Naive B cell (primary cell): ENCODE measurements around the gene ENPP6. TPM values are rescaled to one million over a fixed set of nuclear protein-coding genes. Genes with fewer than 3 reads are reported as not detected.

Source experiments
- ATAC-seq, 2 donors: fragments of 150-1000 bp; cut with Tn5 transposase; 2 replicates each; pipeline ENCODE4 v1.10.0; 2021; ENCODE audit warnings: low read depth in 2 of 2, mild to moderate bottlenecking in 2 of 2, moderate library complexity in 2 of 2
- DNase-seq: peaks from one replicate; pipeline ENCODE4 v3.0.0; 2022
- H3K27ac Mint-ChIP-seq, 6 donors: one replicate each; pipeline ENCODE4 v1.8.0; 2020 to 2022; ENCODE audit warnings: mild to moderate bottlenecking in 6 of 6, mixed read lengths in 6 of 6, moderate library complexity in 5 of 6, inconsistent platforms in 2 of 6
- H3K27me3 Mint-ChIP-seq, 3 donors: one replicate each; pipeline ENCODE4 v1.8.0; 2021 to 2022; ENCODE audit warnings: mixed read lengths in 3 of 3, mild to moderate bottlenecking in 1 of 3
- H3K36me3 Mint-ChIP-seq, 2 donors: one replicate each; pipeline ENCODE4 v1.8.0; 2020 to 2022; ENCODE audit warnings: mixed read lengths in 2 of 2, inconsistent platforms in 1 of 2, mild to moderate bottlenecking in 1 of 2
- H3K4me1 Mint-ChIP-seq, 3 donors: one replicate each; pipeline ENCODE4 v1.8.0; 2020 to 2022; ENCODE audit warnings: mixed read lengths in 3 of 3, inconsistent platforms in 1 of 3, mild to moderate bottlenecking in 1 of 3, moderate library complexity in 1 of 3
- H3K4me3 Mint-ChIP-seq, 8 donors: one replicate each; pipeline ENCODE4 v1.8.0; 2020 to 2022; ENCODE audit warnings: mild to moderate bottlenecking in 8 of 8, mixed read lengths in 8 of 8, moderate library complexity in 8 of 8, inconsistent platforms in 2 of 8
- H3K9me3 Mint-ChIP-seq, 7 donors: one replicate each; pipeline ENCODE4 v1.8.0; 2020 to 2022; ENCODE audit warnings: mixed read lengths in 7 of 7, mild to moderate bottlenecking in 5 of 7, inconsistent platforms in 2 of 7, moderate library complexity in 1 of 7
- polyA plus RNA-seq, 6 donors: library from polyadenylated mRNA; unstranded; fragments of 300-500 nt; fragmentation: Illumina TruSeq; gene quantifications; one replicate each; pipeline ENCODE4 v1.2.3, GENCODE V29; 2021; ENCODE audit warnings: low read depth in 6 of 6

The ENPP6 gene
- polyA plus RNA-seq, 6 donors from 2014 or later, result not detected

GRCh38 chr4:184193556-184194525, 23.8 kb downstream of the ENPP6 start:
- H3K27me3 Mint-ChIP-seq, result peaks cover 5 to 28% (median 8%) of the 10 kb centered on the region in 3 donors
- H3K4me1 Mint-ChIP-seq, result no peaks in the 10 kb centered on the region
- ATAC-seq, result no peak
- no peaks in the 10 kb centered on the region for H3K36me3 Mint-ChIP-seq
- H3K9me3 Mint-ChIP-seq, result no peaks in the 10 kb centered on the region
- DNase-seq, result no peak
- H3K4me3 Mint-ChIP-seq, result no peak overlapping the region
- no peak overlapping the region for H3K27ac Mint-ChIP-seq

GRCh38 chr4:184192933-184193332, 24.7 kb downstream of the ENPP6 start:
- H3K27me3 Mint-ChIP-seq, result peaks cover 5 to 28% (median 8%) of the 10 kb centered on the region in 3 donors
- ATAC-seq, result no peak

GRCh38 chr4:184191267-184191666, 26.4 kb downstream of the ENPP6 start:
- Mint-ChIP-seq H3K4me3 (no peak overlapping the region), H3K9me3 (peaks cover 0 to 3% (median 0%) of the 10 kb centered on the region in 7 donors), H3K27ac (no peak overlapping the region), H3K4me1 (no peaks in the 10 kb centered on the region), H3K36me3 (no peaks in the 10 kb centered on the region), H3K27me3 (peaks cover 9 to 16% (median 10%) of the 10 kb centered on the region in 3 donors)
- no peak for ATAC-seq
- DNase-seq, result no peak

More at GRCh38 chr4:184192933-184193332, 24.7 kb downstream of the ENPP6 start:
- H3K36me3 Mint-ChIP-seq, result no peaks in the 10 kb centered on the region
- no peak overlapping the region for H3K27ac Mint-ChIP-seq
- DNase-seq, result no peak
- no peaks in the 10 kb centered on the region for H3K9me3 Mint-ChIP-seq
- no peaks in the 10 kb centered on the region for H3K4me1 Mint-ChIP-seq
- no peak overlapping the region for H3K4me3 Mint-ChIP-seq

- ATAC-seq, result no peak
- no peaks in the 10 kb centered on the region for H3K36me3 Mint-ChIP-seq
Measured at GRCh38 chr4:184190711-184191110, 27.0 kb downstream of the ENPP6 start.

GRCh38 chr4:184189966-184190365, 27.7 kb downstream of the ENPP6 start:
- Mint-ChIP-seq H3K4me1 (no peaks in the 10 kb centered on the region), H3K36me3 (no peaks in the 10 kb centered on the region), H3K4me3 (no peak overlapping the region), H3K27ac (no peak overlapping the region), H3K27me3 (peaks cover 11 to 12% (median 11%) of the 10 kb centered on the region in 3 donors), H3K9me3 (peaks cover 0 to 3% (median 0%) of the 10 kb centered on the region in 7 donors)
- no peak for ATAC-seq
- DNase-seq, result no peak

More at GRCh38 chr4:184190711-184191110, 27.0 kb downstream of the ENPP6 start:
- Mint-ChIP-seq H3K4me1 (no peaks in the 10 kb centered on the region), H3K27ac (no peak overlapping the region), H3K27me3 (peaks cover 7 to 16% (median 11%) of the 10 kb centered on the region in 3 donors), H3K9me3 (peaks cover 0 to 3% (median 0%) of the 10 kb centered on the region in 7 donors), H3K4me3 (no peak overlapping the region)
- no peak for DNase-seq

GRCh38 chr4:184188443-184189400, 29.0 kb downstream of the ENPP6 start:
- ATAC-seq, result no peak
- peaks cover 11 to 20% (median 17%) of the 10 kb centered on the region in 3 donors for H3K27me3 Mint-ChIP-seq
- no peaks in the 10 kb centered on the region for H3K36me3 Mint-ChIP-seq
- no peak for DNase-seq
- H3K4me3 Mint-ChIP-seq, result no peak overlapping the region
- peaks cover 0 to 3% (median 0%) of the 10 kb centered on the region in 7 donors for H3K9me3 Mint-ChIP-seq
- no peak overlapping the region for H3K27ac Mint-ChIP-seq
- no peaks in the 10 kb centered on the region for H3K4me1 Mint-ChIP-seq

GRCh38 chr4:184177271-184177670, 40.4 kb downstream of the ENPP6 start:
- Mint-ChIP-seq H3K4me3 (no peak overlapping the region), H3K9me3 (peaks cover 15 to 44% (median 20%) of the 10 kb centered on the region in 7 donors), H3K27ac (no peak overlapping the region), H3K27me3 (peaks cover 36 to 70% (median 61%) of the 10 kb centered on the region in 3 donors), H3K4me1 (no peaks in the 10 kb centered on the region), H3K36me3 (peaks cover 13 to 27% of the 10 kb centered on the region in 2 donors)
- DNase-seq, result no peak
- ATAC-seq, result no peak

- no peak for DNase-seq
- H3K4me3 Mint-ChIP-seq, result no peak overlapping the region
- H3K27me3 Mint-ChIP-seq, result peaks cover 42 to 69% (median 67%) of the 10 kb centered on the region in 3 donors
- no peak for ATAC-seq
- no peaks in the 10 kb centered on the region for H3K4me1 Mint-ChIP-seq
- peaks cover 9 to 21% (median 14%) of the 10 kb centered on the region in 7 donors for H3K9me3 Mint-ChIP-seq
- H3K36me3 Mint-ChIP-seq, result peaks cover 11 to 20% of the 10 kb centered on the region in 2 donors
- peak overlapping the region in 1 of 6 donors; percentile 64 for H3K27ac Mint-ChIP-seq
Measured at GRCh38 chr4:184174571-184175488, 42.8 kb downstream of the ENPP6 start.

GRCh38 chr4:184171011-184171410, 46.7 kb downstream of the ENPP6 start:
- Mint-ChIP-seq H3K27me3 (peaks cover 56 to 70% (median 69%) of the 10 kb centered on the region in 3 donors), H3K27ac (no peak overlapping the region), H3K9me3 (no peaks in the 10 kb centered on the region), H3K4me1 (peaks cover 3 to 7% (median 5%) of the 10 kb centered on the region in 3 donors), H3K4me3 (no peak overlapping the region), H3K36me3 (peaks cover 0 to 5% of the 10 kb centered on the region in 2 donors)
- ATAC-seq (no peak), DNase-seq (no peak)

GRCh38 chr4:184169225-184169867, 48.3 kb downstream of the ENPP6 start:
- Mint-ChIP-seq H3K36me3 (peaks cover 0 to 5% of the 10 kb centered on the region in 2 donors), H3K9me3 (no peaks in the 10 kb centered on the region), H3K27me3 (peaks cover 59 to 74% (median 72%) of the 10 kb centered on the region in 3 donors), H3K27ac (peak overlapping the region in 2 of 6 donors; percentile 56 to 77), H3K4me3 (peak overlapping the region in 1 of 8 donors; percentile 7), H3K4me1 (peaks cover 3 to 7% (median 5%) of the 10 kb centered on the region in 3 donors)
- ATAC-seq, result no peak
- DNase-seq, result no peak

- no peaks in the 10 kb centered on the region for H3K9me3 Mint-ChIP-seq
- H3K27ac Mint-ChIP-seq, result peak overlapping the region in 1 of 6 donors; percentile 72
- H3K36me3 Mint-ChIP-seq, result peaks cover 0 to 5% of the 10 kb centered on the region in 2 donors
- peak; percentile 23 for DNase-seq
- peak overlapping the region in 2 of 8 donors; percentile 7 to 43 for H3K4me3 Mint-ChIP-seq
- peaks cover 65 to 82% (median 75%) of the 10 kb centered on the region in 3 donors for H3K27me3 Mint-ChIP-seq
- peaks cover 3 to 7% (median 5%) of the 10 kb centered on the region in 3 donors for H3K4me1 Mint-ChIP-seq
- peak; percentile 67 to 75 for ATAC-seq
Measured at GRCh38 chr4:184168406-184169019, 49.2 kb downstream of the ENPP6 start.
